NCI-H2227 treated with DMSO at 0.1 percent for 48 hours (cell line): ENCODE measurements around the gene CYTH3.

Experiments
- DNase-seq: peaks from one replicate; lab custom pipeline; 2025; lab: John Stamatoyannopoulos, UW

Gene CYTH3

DNA sequence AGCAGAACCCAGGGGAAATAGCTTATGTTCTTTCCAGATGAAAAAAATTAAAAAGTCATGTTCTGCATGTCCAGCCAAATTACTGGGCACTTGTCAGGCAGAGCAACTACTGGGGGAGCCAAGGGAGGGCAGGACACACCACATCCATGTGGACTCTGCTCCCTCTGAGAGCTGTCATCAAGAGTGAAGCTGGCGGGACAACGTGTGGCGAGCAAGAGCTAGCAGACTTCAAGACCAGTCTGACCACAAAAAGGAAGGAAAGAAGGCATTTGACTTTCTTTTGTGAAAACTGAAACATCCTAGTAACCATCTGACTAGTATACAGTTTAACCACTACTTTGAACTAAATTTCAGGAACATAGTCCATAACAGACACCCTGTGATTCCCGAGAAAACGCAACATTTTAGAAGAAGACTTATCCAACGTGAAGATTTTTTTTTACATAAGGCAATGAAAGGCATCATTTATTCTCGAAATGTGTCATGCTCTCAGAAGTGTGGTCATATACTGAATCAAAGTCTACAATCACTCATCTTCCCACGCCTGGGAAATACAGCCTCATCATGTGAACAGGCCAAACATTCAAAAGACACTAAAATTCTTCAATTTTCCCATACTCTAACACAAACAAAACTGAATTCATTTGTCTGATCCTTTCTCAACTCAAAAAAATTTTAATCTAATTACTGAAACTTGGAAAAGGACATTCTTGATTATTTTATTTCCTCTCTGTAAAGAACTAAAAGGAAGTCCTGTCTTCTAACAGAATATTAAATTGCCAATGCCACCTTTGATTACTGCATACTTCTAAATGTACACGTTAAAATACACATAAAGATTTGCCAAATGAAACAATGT is 15.5 kb downstream of the CYTH3 start:
- DNase-seq = no peak

DNA sequence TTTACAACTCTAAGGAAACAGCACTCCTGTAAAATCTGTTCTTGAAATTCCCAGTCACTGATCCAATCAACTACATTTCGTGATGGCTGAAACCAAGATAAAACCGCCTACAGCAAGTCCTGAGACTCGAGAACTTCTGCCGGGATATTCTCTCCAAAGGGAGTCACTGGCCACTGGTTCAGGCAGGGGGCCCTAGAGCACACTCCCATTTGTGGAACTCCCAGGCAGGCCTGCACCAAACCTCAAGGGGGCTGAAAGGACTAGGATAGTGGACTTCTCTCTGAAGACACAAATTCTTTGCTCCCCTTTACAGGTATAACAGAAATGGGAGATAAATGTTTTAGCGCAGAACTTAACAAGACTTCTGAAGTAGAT is 16.3 kb downstream of the CYTH3 start:
- no peak for DNase-seq

DNA sequence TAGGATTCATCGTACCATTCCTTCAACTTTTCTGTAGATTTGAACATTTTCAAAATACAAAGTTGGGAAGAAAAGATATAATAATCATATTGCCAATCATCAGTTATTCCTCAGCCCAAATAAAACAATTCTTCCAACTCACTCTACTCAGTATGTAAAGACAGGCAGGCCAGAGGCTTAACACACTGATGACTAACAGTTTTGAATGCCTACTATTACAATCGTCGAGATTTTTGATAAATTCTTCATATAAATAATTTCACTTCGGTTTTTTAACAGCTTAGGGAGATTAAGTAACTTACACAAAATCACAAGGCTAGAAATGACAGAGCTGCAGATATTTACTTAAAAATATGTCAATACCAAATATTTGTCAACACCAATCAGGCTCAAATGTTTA is 17.6 kb downstream of the CYTH3 start:
- DNase-seq = no peak

DNA sequence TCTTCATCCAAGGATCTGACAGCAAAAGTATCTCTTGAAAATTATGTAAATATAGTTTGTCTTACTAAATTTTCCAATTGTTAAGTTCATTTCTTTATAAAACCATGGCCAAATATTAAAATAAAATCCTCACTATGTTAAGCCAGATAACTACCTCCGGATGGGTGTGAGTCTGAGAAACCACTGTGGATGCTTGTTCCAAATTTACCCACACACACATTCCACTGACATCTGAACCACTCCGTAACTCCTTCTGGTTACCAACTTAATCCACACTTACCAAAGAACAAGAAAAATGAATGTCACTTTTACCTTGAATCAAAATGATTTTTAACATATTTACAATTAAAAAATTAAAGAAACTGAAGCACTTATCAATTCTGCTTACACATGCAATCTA is 19.7 kb downstream of the CYTH3 start:
- no peak for DNase-seq

DNA sequence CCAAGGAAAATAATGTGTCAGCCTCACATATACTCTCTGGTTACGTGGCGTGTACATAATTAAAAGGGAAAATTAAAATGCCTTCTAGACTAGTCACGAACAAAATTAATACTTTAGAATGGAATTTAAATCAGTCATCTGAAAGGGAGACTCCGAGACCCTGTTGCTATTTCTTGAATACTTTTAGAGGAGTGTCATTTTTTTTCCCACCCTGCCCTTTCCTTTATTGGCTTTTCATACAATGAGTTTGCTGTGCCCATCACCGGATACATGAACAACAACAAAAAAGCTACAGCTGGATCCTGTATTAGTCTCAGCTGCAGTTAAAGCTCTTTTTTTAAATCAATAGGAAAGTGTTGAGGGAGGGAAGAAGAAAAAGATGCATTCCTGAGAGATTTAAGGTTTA is 20.1 kb downstream of the CYTH3 start:
- no peak for DNase-seq

DNA sequence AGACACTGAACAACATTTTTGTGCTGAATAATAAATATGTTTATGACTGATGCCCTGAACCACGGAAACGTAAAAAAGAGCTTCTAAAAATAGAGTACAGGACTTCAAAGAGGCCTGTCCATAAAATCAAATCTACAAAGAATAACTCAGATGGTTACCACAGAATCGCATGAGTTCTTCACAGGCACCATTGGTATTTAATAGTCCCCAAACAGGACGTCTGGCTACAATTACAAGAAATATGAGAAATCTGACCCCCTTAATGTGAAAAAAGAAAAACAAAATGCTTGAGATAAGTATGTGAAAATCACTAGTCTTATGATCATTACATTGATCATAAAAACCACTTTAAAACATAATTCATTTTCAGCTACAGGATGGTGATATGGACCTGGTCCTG is 20.8 kb downstream of the CYTH3 start:
- no peak for DNase-seq

DNA sequence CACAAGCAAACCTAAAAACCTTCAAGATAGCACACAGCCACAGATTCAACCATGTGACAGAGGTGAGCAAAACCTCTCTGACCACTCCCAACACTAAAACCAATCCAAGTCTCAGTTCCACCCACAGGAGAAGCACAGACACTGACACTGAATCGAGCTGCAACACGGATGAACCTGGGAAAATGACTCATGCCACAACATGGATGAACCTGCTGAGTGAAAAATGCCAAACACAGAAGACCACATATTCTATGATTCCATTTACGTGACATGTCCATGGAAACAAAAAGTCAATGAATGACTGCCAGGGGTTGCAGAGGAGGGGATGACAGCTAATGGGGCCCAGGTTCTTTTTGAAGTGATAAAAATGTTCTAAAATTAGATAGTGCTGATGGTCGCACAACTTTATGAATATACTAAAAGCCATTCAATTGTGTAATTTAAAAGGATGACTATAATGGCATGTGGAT is 22.0 kb downstream of the CYTH3 start:
- DNase-seq = no peak

DNA sequence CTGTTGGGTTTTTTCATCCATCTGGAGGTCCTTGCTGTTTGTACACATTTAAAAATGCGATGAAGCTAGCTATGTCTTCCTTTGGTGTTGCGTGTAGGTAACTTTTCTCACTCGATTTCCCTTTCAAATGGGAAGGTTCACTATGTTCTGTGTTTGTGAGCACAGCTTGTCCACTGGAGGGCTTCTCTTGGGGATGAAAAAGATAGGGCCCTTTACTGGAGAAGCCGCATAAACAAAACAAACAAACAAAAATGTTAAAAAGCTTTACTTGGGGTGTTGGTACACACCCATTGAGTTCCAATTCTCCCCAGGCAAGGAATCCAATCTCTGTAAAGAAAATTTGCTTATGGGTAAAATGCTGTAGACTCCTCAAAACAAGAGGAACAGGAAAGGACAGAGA is 23.4 kb downstream of the CYTH3 start:
- no peak for DNase-seq

DNA sequence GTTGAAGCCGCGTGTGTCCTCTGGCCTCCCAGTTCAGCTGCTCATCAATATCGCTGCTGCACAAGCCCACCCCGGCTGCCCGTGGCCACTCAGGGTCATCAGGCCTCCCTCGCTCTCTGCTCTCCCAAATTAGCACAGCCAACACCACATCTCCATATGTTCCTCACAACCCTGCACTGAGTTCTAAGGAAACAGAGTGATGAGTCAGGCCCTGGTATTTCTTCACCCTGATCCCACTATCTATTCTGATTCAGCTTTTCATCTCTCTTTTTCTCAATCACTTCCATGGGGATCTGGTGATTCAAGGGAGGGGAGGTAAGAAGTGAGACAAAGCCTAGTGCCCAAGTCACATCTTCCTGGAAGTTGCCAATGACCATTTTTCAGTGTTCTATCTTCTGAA is 23.8 kb downstream of the CYTH3 start:
- no peak for DNase-seq

DNA sequence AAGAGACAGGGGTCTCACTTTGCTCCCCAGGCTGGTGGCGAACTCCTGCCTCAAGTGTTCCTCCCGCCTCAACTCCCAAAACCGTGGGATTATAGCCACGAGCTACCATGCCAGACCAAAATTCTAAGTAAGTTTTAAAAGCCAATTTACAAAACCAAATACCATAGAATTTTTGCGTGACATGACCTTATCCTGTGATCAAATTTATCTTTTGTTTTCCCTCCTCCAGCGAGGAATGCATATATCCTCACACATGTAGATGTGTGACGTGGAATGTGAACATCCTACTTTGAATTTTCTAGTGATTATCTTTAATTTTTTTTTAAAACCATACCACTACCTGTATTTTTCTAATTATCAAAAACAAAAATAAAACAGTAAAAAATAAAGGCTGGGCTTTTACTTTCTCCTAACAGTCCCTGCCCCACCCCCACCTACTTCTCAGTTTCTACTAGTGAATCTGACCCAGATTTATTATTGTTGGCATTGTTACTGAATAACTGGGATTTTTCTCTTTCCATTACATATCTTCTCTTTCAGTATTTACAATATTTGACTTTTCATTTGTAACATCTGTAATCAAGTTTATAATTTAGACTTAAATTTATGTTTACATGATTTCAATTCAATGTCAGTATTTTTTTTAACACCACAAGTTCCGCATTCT is 26.0 kb downstream of the CYTH3 start:
- DNase-seq = no peak

DNA sequence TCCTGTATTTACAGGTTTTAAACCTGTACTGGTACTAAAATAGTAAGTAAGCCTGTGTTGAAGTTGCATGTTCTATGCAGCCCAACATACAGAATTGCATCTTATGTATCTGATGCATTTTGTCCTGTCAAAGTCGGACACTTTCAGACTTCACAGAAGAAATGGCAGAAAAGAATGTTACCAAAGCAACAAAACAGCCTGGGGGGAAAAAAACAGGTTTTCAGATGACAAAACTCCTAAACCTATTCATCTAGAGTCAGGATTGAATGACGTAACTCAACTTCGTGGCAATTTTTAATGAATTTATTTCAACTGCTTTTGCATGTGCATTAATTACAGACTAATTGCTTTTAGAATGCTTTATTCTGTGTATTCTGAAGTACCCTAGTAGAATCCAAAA is 28.4 kb downstream of the CYTH3 start:
- DNase-seq = no peak

DNA sequence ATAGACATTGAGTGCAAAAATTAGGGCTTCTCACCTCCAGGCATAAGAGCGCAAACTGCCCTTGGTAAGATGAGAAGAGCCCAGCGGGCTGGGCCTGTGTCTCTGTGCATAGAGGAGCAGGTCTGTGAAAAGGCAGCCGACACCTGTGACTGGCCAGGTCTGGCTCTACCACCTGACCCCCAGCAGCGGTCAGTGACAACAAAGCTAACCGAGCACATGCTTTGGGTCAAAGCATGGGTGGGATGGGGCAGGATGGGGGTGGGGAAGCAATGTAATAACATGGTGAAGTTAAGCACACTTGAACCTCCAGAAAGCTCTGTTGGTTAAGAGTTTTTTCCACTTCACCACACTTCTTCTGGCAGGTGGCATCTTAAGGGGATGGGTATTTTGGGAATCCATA is 29.3 kb downstream of the CYTH3 start:
- DNase-seq = no peak

DNA sequence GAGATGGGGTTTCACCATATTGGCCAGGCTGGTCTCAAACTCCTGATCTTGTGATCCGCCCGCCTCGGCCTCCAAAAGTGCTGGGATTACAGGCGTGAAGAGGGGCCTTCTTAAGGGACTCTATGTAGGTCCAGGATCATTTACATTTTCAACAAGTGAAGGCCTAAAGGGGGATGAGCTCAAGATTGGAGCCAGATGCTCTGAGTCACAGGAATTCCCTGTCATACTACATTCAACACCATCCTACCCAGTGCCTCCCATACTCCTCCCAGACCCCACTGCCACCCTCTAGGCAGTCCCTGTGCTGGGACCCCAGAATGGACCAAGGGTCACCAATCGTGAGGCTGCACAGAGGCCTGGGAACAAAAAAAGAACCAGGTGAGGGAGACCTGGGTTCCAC is 29.9 kb downstream of the CYTH3 start:
- DNase-seq = no peak

DNA sequence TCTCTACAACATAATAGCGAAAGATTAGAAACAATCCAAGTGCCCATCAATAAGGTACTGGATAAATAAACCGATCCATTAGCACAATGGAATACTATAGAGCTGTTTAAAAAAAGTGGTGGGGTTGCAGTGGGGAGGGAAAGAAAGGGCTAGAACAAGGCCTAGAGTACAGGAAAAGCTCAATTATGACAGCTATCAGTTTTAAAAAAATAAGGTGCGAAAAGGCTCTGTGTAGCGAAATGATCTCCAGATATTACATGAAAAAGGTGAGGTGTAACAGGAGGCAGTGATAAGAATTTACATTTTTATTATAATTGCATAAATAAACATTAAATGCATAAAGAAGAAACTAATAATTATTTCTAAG is 30.8 kb downstream of the CYTH3 start:
- no peak for DNase-seq

DNA sequence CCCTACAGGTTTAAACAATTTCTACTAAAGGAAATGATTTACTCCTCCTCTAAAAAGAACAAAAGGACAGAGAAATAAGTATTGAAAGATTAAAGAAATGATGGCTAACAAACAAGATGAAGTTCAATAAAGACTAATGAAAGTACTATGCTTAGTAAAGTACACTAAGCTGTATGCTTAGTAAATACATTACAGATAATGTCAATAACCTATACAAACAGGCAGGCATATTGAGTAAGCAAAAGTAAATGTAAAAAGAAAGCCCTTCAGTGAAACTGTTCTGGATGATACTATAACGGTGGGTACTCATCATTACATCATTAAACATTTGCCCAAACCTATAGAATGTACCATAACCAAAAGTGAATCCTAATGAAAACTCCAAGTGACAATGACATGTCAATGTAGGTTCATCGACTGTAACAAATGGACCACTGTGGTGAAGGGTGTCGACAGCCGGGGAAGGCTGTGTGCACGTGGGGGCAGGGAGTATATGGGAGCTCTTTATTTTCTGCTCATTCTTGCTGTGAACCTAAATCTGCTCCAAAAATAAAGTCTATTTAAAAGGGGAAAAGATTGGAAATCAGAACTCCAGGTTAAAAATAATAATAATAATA is 34.0 kb downstream of the CYTH3 start:
- DNase-seq = no peak

DNA sequence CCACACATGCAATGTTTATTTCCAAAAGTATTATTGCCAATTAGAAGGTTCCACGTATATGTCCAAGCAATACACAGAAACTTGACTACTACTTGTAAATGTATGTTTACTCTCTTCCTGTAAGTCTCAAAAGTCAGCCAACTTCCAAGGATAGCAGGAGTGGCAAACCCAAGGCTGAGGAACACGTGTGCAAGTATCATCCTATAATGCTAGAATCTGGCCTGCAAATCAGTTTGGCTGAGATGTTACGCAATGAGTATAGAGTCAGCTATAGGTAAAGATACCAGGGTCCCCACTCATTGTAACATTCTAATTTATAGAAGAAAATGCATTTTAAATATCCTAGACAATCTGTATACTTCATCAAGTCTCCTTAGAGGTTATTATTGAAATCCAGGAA is 34.7 kb downstream of the CYTH3 start:
- DNase-seq = no peak

DNA sequence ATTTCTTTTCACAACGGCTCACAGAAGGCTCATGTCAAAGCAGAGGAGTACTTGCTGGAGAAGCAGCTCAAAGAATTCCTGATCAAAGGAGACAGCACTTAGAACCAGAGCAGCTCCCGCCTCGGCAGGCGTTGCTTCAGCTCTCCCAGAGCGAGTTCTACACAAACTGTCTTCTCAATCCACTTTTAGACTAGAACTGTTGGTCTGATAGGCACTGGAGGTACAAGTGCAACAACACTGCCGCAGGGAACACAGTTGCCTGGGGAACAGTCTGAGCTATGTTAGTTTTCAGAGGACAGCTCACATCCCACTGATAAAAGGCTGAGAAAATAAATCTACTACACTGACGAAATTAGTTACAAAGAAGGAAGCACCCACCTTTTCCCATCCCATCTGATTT is 35.4 kb downstream of the CYTH3 start:
- no peak for DNase-seq

DNA sequence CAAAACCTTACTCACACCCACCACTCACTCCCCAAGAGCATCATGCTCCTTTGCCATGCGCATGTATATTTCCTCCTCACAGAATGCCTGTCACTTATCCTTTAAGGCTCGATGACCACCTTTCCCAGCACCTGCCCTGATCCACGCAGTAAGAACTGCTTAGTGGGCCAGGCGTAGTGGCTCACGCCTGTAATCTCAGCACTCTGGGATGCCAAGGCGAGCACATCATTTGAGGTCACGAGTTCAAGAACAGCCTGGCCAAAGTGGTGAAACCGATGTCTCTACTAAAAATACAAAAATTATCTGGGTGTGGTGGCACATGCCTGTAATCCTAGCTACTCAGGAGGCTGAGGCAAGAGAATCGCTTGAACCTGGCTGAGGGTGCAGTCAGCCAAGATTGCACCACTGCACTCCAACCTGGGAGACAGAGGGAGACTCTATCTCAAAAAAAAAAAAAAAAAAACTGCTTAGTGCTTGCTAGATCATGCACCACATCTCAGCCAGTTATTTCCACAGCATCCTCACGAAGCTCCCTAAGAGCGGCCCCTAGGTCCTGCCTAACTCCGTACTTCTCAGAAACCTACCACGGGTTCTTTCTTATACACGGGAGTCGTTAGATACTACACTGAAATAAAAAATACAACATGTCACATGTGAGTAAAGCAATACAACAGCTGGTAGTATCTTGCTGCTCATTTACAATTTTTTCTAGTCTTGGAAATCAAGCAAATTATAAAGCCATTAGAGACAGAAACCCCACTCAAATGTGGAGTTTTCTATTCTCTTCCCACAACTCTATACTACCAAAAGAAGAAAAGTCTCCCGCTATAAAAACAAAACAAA is 37.2 kb downstream of the CYTH3 start:
- no peak for DNase-seq

DNA sequence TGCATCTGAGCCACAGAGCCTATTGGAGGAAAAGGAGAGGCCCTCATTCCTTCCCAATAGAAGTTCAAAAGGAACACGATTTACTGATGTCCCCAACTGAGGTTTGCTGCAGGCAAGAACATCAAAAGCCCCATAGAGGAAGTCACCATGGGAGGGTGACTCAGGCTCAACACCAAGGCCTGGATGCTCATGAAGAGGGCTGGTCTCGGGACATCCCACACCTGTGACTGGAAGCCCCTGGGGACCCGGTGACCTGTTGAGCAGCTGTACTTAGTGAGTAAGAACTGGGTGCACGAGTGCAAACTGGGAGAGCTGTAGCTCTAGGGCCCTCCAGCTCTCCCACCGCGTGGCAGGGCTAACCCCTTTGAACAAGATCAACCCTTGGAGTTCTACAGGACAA is 38.0 kb downstream of the CYTH3 start:
- DNase-seq = no peak

DNA sequence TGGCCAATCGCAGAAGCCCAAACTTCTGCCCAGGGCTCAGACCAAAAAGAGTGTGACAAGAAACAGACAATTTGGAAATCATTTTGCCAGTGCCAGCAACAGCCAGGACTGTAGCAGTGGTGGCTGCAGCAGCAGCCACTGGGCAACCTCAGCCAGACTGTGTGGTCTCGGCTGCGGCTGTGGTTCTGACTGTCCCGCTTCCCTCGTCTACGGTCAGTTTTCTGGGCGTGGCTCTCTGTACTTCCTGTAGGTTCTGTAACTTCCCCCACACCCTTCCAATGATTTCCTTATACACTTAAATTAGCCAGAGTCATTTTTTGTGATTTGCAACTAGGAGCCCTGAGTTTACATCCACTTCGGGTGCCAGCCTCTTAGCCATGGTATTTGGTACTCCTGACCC is 39.9 kb downstream of the CYTH3 start:
- DNase-seq = no peak

DNA sequence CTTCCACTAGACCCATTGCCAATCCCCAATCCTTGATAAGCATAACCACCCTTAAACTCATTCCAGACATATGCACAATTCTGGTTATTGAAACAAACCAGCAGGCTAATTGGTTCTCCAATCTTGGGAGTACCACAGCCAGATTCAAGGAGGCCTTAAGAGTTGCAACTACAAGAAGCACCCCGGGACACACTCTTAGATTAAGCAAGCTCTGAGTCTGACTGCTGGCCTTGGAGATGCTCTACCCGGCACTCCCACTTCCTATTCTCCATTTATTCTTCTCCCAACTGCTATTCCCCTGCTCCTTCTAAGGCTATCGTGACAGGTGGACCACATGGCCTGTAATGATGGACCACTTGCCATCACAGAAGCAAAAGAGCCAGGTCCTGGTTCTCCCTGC is 40.3 kb downstream of the CYTH3 start:
- no peak for DNase-seq

DNA sequence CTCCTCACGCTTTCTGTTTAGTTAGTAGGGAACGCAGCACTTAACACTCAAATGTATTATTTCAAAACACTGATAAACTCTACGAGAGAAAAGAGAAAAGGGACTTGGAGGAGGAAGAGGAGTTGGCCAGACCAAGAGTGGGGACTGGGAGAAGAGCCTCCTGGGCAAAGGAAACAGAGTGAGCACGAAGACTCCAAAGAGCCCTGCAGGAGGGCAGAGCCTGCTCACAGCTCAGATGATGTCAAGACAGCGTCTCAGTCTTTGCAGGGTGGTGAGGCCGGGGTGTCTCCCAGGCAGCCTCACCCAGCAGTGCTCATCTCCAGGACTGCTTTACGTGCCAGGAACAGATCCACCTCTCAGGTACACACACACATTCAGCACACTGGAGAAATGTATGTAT is 41.2 kb downstream of the CYTH3 start:
- no peak for DNase-seq
